IMR-90 (cell line): Measurements from ENCODE around the gene SYT2. TPM values are rescaled to one million over a fixed set of nuclear protein-coding genes. Genes with fewer than 3 reads are reported as not detected.

Source experiments
- ATAC-seq: fragments of 200-7000 bp; cut with Tn5 transposase; 2 replicates; pipeline ENCODE4 v1.9.1; 2020; ENCODE audit warnings: low read depth, mild to moderate bottlenecking, moderate library complexity
- BruUV-seq: library from RNA; stranded (reverse); fragments of 400-500 nt; replicated peaks from 2 replicates; lab custom pipeline; 2021; lab: Mats Ljungman, UMichigan
- CTCF ChIA-PET: fragments of 300-600 bp; formaldehyde crosslinking; extraction: SDS; loops from one replicate; lab custom pipeline; 2021; ENCODE audit warnings: antibody characterized with exemption; lab: Yijun Ruan, JAX
- POLR2A ChIA-PET: fragments of 300-600 bp; sonication (Branson Sonifier 250); formaldehyde crosslinking; loops from one replicate; lab custom pipeline; 2022; ENCODE audit warnings: antibody characterized with exemption; ENCODE audit not compliant: unreplicated experiment; lab: Charles Lee
- DNase-seq: peaks from one replicate; pipeline ENCODE4 v3.0.0; 2013
- H2AFZ ChIP-seq: replicated peaks from 2 replicates; pipeline ENCODE3; 2013; ENCODE audit warnings: low read length, mild to moderate bottlenecking; ENCODE audit not compliant: poor library complexity
- H2AK5ac ChIP-seq: 2 replicates; pipeline ENCODE4 v1.6.1; 2013; ENCODE audit warnings: low read depth, low read length, inconsistent platforms
- H2AK9ac ChIP-seq: replicated peaks from 2 replicates; pipeline ENCODE3; 2013; ENCODE audit warnings: mild to moderate bottlenecking, low read depth, low read length, moderate library complexity; ENCODE audit not compliant: poor library complexity
- H2BK120ac ChIP-seq: 2 replicates; pipeline ENCODE4 v1.6.1; 2013; ENCODE audit warnings: low read depth, low read length, inconsistent platforms
- H2BK15ac ChIP-seq: 3 replicates; pipeline ENCODE4 v1.6.1; 2013; ENCODE audit warnings: low read depth, low read length, inconsistent platforms
- H2BK20ac ChIP-seq: 2 replicates; pipeline ENCODE4 v1.6.1; 2013; ENCODE audit warnings: low read depth, mild to moderate bottlenecking, inconsistent platforms, low read length, moderate library complexity
- H2BK5ac ChIP-seq: 2 replicates; pipeline ENCODE4 v1.6.1; 2013; ENCODE audit warnings: mild to moderate bottlenecking, low read depth, low read length, inconsistent platforms; ENCODE audit not compliant: poor library complexity, severe bottlenecking
- H3K14ac ChIP-seq: replicated peaks from 2 replicates; pipeline ENCODE4 v1.6.1; 2013; ENCODE audit warnings: low read depth, low read length, inconsistent platforms
- H3K18ac ChIP-seq: 2 replicates; pipeline ENCODE4 v1.6.1; 2013; ENCODE audit warnings: low read depth, low read length, control low read depth
- H3K23ac ChIP-seq: 2 replicates; pipeline ENCODE4 v1.6.1; 2013; ENCODE audit warnings: low read depth, low read length, inconsistent platforms
- H3K27ac ChIP-seq: 2 replicates; pipeline ENCODE4 v1.5.1; 2013; ENCODE audit warnings: mild to moderate bottlenecking, control low read depth, low read length; ENCODE audit not compliant: insufficient read depth
- H3K27me3 ChIP-seq: 2 replicates; pipeline ENCODE4 v1.6.1; 2013; ENCODE audit warnings: low read length; ENCODE audit not compliant: control insufficient read depth, insufficient read depth
- H3K36me3 ChIP-seq: 2 replicates; pipeline ENCODE4 v1.6.1; 2013; ENCODE audit warnings: low read length, mixed read lengths; ENCODE audit not compliant: control insufficient read depth, insufficient read depth
- H3K4ac ChIP-seq: 2 replicates; pipeline ENCODE4 v1.6.1; 2013; ENCODE audit warnings: low read depth, low read length, inconsistent platforms
- H3K4me1 ChIP-seq: 2 replicates; pipeline ENCODE4 v1.6.1; 2013; ENCODE audit warnings: low read length, mixed read lengths; ENCODE audit not compliant: control insufficient read depth, insufficient read depth
- H3K4me2 ChIP-seq: 2 replicates; pipeline ENCODE4 v1.6.1; 2013; ENCODE audit warnings: low read depth, mild to moderate bottlenecking, control low read depth, low read length, moderate library complexity
- H3K4me3 ChIP-seq: 2 replicates; pipeline ENCODE4 v1.5.1; 2013; ENCODE audit warnings: low read depth, mild to moderate bottlenecking, control low read depth, low read length, moderate library complexity; ENCODE audit not compliant: insufficient read depth
- H3K56ac ChIP-seq: 2 replicates; pipeline ENCODE4 v1.6.1; 2013; ENCODE audit warnings: low read length, inconsistent platforms; ENCODE audit not compliant: insufficient read depth; ENCODE audit errors: extremely low read depth
- H3K79me1 ChIP-seq, 2 experiments: 2 replicates each; pipeline ENCODE4 v1.6.1; 2013; ENCODE audit warnings: low read length in 2 of 2, inconsistent platforms in 1 of 2, low read depth in 1 of 2
- H3K9ac ChIP-seq: 2 replicates; pipeline ENCODE4 v1.6.1; 2013; ENCODE audit warnings: low read depth, low read length, control low read depth
- H3K9me1 ChIP-seq: 2 replicates; pipeline ENCODE4 v1.6.1; 2013; ENCODE audit warnings: low read length, inconsistent platforms; ENCODE audit not compliant: insufficient read depth
- H3K9me3 ChIP-seq: 2 replicates; pipeline ENCODE4 v1.6.1; 2013; ENCODE audit warnings: low read length; ENCODE audit not compliant: control insufficient read depth, insufficient read depth
- H4K20me1 ChIP-seq: 2 replicates; pipeline ENCODE4 v1.6.1; 2013; ENCODE audit warnings: low read length, inconsistent platforms; ENCODE audit not compliant: insufficient read depth
- H4K5ac ChIP-seq: 2 replicates; pipeline ENCODE4 v1.6.1; 2013; ENCODE audit warnings: mild to moderate bottlenecking, low read depth, low read length, control low read depth
- H4K8ac ChIP-seq, 2 experiments: 2 replicates each; pipeline ENCODE4 v1.6.1; 2013; ENCODE audit warnings: low read depth in 2 of 2, low read length in 2 of 2, control low read depth in 1 of 2, inconsistent platforms in 1 of 2
- H4K91ac ChIP-seq: 2 replicates; pipeline ENCODE4 v1.6.1; 2013; ENCODE audit warnings: low read depth, low read length, inconsistent platforms; ENCODE audit not compliant: insufficient read depth
- BHLHE40 ChIP-seq: fragments of 150-350 bp; IDR thresholded peaks from 2 replicates; pipeline ENCODE4 v1.6.1; 2016; ENCODE audit warnings: mild to moderate bottlenecking, low read depth, low read length
- CHD1 ChIP-seq: IDR thresholded peaks from 2 replicates; pipeline ENCODE4 v1.6.1; 2012; ENCODE audit warnings: low read depth, low read length, improper control_type of control experiment
- FOS ChIP-seq: fragments of 150-350 bp; IDR thresholded peaks from 2 replicates; pipeline ENCODE4 v1.6.1; 2016; ENCODE audit warnings: low read depth, low read length
- MAFK ChIP-seq: IDR thresholded peaks from 2 replicates; pipeline ENCODE4 v1.6.1; 2012; ENCODE audit warnings: low read depth, low read length, improper control_type of control experiment
- MAZ ChIP-seq: IDR thresholded peaks from 2 replicates; pipeline ENCODE4 v1.6.1; 2012; ENCODE audit warnings: low read depth, mild to moderate bottlenecking, low read length, improper control_type of control experiment, moderate library complexity, borderline replicate concordance
- MXI1 ChIP-seq: IDR thresholded peaks from 2 replicates; pipeline ENCODE4 v1.6.1; 2012; ENCODE audit warnings: low read depth, mild to moderate bottlenecking, low read length, moderate library complexity, borderline replicate concordance
- NFE2L2 ChIP-seq: fragments of 150-350 bp; IDR thresholded peaks from 2 replicates; pipeline ENCODE4 v1.6.1; 2016; ENCODE audit warnings: low read depth, mild to moderate bottlenecking, low read length
- POLR2A ChIP-seq: IDR thresholded peaks from 2 replicates; pipeline ENCODE4 v1.6.1; 2012; ENCODE audit warnings: mild to moderate bottlenecking, low read depth, low read length
- RAD21 ChIP-seq: IDR thresholded peaks from 2 replicates; pipeline ENCODE4 v1.6.1; 2012; ENCODE audit warnings: low read length, improper control_type of control experiment
- SMC3 ChIP-seq: fragments of 150-350 bp; IDR thresholded peaks from 2 replicates; pipeline ENCODE4 v1.6.1; 2016; ENCODE audit warnings: low read depth, mild to moderate bottlenecking, antibody characterized with exemption, low read length, moderate library complexity
- WGBS, 2 experiments: methylation state at CpG; one replicate each; pipeline versions ENCODE4 v1.1.5 to v1.1.7; 2013; ENCODE audit warnings: missing lambda C conversion rate in 2 of 2; ENCODE audit not compliant: insufficient read length in 1 of 2; ENCODE audit errors: extremely low coverage in 2 of 2; 5-methylcytosine and 5-hydroxymethylcytosine counted together
- dilution Hi-C: fragments of 300-500 bp; cut with HindIII; formaldehyde crosslinking; loops from one replicate; pipeline ENCODE4 v1.14.3; 2018; ENCODE audit warnings: low sequenced_read_pairs; ENCODE audit not compliant: unreplicated experiment
- in situ Hi-C: fragments of 300-500 bp; cut with MboI; formaldehyde crosslinking; loops from 3 replicates; pipeline ENCODE4 v1.14.3; 2019; ENCODE audit warnings: low sequenced_read_pairs, inconsistent platforms, mixed read lengths
- intact Hi-C: fragments of 100-400 bp; cut with micrococcal nuclease; formaldehyde crosslinking; loops from 2 replicates; pipeline ENCODE4 v1.10.0; 2022
- polyA plus RNA-seq, 3 experiments: library from polyadenylated mRNA; depleted of rRNA; stranded (reverse); fragments of >200 nt; gene quantifications; 2 replicates each; pipeline ENCODE4 v1.2.3, GENCODE V29; 2012; ENCODE audit warnings: low replicate concordance in 1 of 3
- total RNA-seq: library from RNA; depleted of rRNA; stranded (reverse); fragments of >200 nt; gene quantifications from 2 replicates; pipeline ENCODE4 v1.2.3, GENCODE V29; 2012
- TF ChIP-seq, protein P1 (sequence below): conservative IDR thresholded peaks from 2 replicates; pipeline ENCODE4 v1.5.1; 2012; ENCODE audit warnings: mild to moderate bottlenecking, low read depth, low read length, improper control_type of control experiment
- TF ChIP-seq, protein P2 (sequence below): fragments of 150-350 bp; IDR thresholded peaks from 2 replicates; pipeline ENCODE4 v1.6.1; 2017; ENCODE audit warnings: mild to moderate bottlenecking, antibody characterized with exemption, low read length, low read depth
- TF ChIP-seq, protein P3 (sequence below): fragments of 150-350 bp; IDR thresholded peaks from 2 replicates; pipeline ENCODE4 v1.6.1; 2016; ENCODE audit warnings: low read depth, mild to moderate bottlenecking, low read length, moderate library complexity, borderline replicate concordance

The SYT2 gene
- total and polyA plus RNA-seq, 2 of the 4 experiments (the other 2 are of a cell fraction) = under 0.01 TPM

DNA sequence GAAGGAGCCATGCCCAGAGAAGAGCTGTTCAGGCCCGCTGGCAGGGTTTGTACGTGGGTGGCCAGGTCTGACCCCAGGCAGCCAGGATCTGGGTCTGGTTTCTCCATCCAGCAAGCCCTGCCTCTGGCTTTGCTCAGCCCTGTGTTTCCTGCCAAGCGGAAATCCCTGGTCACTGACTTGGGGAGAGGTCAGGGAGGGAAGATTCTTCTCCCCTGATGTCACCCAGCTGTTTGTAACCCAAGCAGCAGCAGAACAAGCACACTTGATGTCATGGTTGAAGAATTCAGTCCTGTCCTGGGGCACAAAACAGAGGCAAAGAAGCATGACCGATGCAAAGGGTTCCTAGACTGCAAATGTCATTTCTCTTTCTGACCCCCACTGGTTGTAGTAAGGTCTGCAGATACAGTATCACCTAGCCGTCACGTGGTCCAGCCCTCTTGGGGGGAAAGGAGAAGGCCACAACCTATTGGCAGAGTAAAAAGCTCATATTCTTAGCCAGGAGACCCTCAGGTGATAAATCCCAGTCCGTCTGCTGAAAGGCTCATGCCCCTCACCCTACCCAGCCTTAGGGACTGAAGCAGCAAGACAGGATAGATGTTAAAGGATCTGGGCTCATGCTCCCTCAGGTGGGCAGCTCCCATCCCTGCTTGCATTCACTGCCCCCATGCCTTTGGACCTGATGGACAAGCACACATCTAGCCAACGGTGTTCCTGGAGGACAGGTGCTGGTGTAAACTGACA lies 120.9 kb downstream of the SYT2 start:
- Histone ChIP-seq H2BK20ac (peak overlapping the region; percentile 99), H4K91ac (peak overlapping the region; percentile 99), H3K4me2 (peak overlapping the region; percentile 23), H2BK5ac (peak overlapping the region; percentile 94), H2BK15ac (peak overlapping the region; percentile 97), H3K14ac (peak overlapping the region; percentile 96), H3K4me3 (no peak overlapping the region), H3K4me1 (peaks cover 48% of the 10 kb centered on the region), H3K27me3 (no peaks in the 10 kb centered on the region), H3K9ac (peak overlapping the region; percentile 14), H3K4ac (peak overlapping the region; percentile 99), H4K5ac (peak overlapping the region; percentile 78), H2BK120ac (peak overlapping the region; percentile 99), H3K18ac (peak overlapping the region; percentile 87), H3K23ac (peak overlapping the region; percentile 96), H4K20me1 (no peaks in the 10 kb centered on the region), H2AFZ (peak overlapping the region; percentile 76), H3K9me3 (no peaks in the 10 kb centered on the region), H3K9me1 (peaks cover 47% of the 10 kb centered on the region), H3K27ac (peak overlapping the region; percentile 79), H2AK9ac (peak overlapping the region; percentile 79), H3K79me1 (peaks cover 0 to 24% of the 10 kb centered on the region in 2 experiments; a peak in 1 of 4 replicates), H3K36me3 (no peaks in the 10 kb centered on the region), H3K56ac (peak overlapping the region; percentile 79), H4K8ac (peak overlapping the region; percentile 80 to 98), H2AK5ac (peak overlapping the region; percentile 100)
- dilution Hi-C loops = no loop called here
- intact Hi-C loops = loop anchor here (1.0 to 5.0 kb wide), 2 partner anchors 9 to 82 kb away; no protein-coding TSS in a partner anchor
- ATAC-seq = peak; percentile 87
- BruUV-seq = no TSS peak
- in situ Hi-C loops = no loop called here
- WGBS, 2 experiments = 0% methylated on average over 1 of the region's 8 CpGs; no CpG with 5 or more reads in 1 of the 2 experiments
- POLR2A ChIA-PET = interaction anchor here (1.1 to 1.4 kb wide), 2 partner anchors 11 to 84 kb away, joined by 4 to 5 read pairs; no protein-coding TSS in a partner anchor
- DNase-seq = peak; percentile 100
- CTCF ChIA-PET = interaction anchor here (1.3 to 1.7 kb wide), 2 partner anchors 12 to 14 kb away, joined by 3 to 4 read pairs; no protein-coding TSS in a partner anchor
- no peak for TF ChIP-seq SMC3
- TF ChIP-seq MAFK = peak; percentile 16; the same call in 1 of the 2 replicates
- TF ChIP-seq BHLHE40 = 0 out of 2 replicates have a peak, but pooled peaks have one; percentile 34
- 0 out of 2 replicates have a peak, but pooled peaks have one; percentile 51 for TF ChIP-seq CHD1
- TF ChIP-seq NFE2L2 = peak; percentile 26; the same call in 1 of the 2 replicates
- no peak for TF ChIP-seq MXI1
- peak; percentile 39 for TF ChIP-seq FOS
- peak; percentile 79; the same call in 1 of the 2 replicates for TF ChIP-seq MAZ
- TF ChIP-seq, protein P1, sequence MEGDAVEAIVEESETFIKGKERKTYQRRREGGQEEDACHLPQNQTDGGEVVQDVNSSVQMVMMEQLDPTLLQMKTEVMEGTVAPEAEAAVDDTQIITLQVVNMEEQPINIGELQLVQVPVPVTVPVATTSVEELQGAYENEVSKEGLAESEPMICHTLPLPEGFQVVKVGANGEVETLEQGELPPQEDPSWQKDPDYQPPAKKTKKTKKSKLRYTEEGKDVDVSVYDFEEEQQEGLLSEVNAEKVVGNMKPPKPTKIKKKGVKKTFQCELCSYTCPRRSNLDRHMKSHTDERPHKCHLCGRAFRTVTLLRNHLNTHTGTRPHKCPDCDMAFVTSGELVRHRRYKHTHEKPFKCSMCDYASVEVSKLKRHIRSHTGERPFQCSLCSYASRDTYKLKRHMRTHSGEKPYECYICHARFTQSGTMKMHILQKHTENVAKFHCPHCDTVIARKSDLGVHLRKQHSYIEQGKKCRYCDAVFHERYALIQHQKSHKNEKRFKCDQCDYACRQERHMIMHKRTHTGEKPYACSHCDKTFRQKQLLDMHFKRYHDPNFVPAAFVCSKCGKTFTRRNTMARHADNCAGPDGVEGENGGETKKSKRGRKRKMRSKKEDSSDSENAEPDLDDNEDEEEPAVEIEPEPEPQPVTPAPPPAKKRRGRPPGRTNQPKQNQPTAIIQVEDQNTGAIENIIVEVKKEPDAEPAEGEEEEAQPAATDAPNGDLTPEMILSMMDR = peak; percentile 21; the same call in 1 of the 2 replicates
- TF ChIP-seq RAD21 = peak; percentile 1; the same call in 1 of the 2 replicates
- TF ChIP-seq, protein P2, sequence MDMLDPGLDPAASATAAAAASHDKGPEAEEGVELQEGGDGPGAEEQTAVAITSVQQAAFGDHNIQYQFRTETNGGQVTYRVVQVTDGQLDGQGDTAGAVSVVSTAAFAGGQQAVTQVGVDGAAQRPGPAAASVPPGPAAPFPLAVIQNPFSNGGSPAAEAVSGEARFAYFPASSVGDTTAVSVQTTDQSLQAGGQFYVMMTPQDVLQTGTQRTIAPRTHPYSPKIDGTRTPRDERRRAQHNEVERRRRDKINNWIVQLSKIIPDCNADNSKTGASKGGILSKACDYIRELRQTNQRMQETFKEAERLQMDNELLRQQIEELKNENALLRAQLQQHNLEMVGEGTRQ = peak; percentile 78
- TF ChIP-seq, protein P3, sequence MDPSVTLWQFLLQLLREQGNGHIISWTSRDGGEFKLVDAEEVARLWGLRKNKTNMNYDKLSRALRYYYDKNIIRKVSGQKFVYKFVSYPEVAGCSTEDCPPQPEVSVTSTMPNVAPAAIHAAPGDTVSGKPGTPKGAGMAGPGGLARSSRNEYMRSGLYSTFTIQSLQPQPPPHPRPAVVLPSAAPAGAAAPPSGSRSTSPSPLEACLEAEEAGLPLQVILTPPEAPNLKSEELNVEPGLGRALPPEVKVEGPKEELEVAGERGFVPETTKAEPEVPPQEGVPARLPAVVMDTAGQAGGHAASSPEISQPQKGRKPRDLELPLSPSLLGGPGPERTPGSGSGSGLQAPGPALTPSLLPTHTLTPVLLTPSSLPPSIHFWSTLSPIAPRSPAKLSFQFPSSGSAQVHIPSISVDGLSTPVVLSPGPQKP = no peak
- TF ChIP-seq POLR2A = no peak
